Lower lobe of right lung (tissue), 2 donors: ENCODE results near the gene CENPM. TPM values are rescaled to one million over a fixed set of nuclear protein-coding genes. Genes with fewer than 3 reads are reported as not detected.

ENCODE experiments used
- ATAC-seq, 2 donors: fragments of 200-7000 bp; cut with Tn5 transposase; one replicate each; pipeline ENCODE4 v1.9.1; 2020 to 2022; ENCODE audit warnings: mild to moderate bottlenecking in 2 of 2, moderate library complexity in 2 of 2
- DNase-seq: peaks from one replicate; pipeline ENCODE4 v3.0.0-alpha.2; 2020
- H3K27ac ChIP-seq: fragments of 200-600 bp; one replicate; pipeline ENCODE4 v1.8.0; 2022
- H3K27me3 ChIP-seq: fragments of 200-600 bp; one replicate; pipeline ENCODE4 v1.8.0; 2022; ENCODE audit warnings: low read depth
- H3K36me3 ChIP-seq: fragments of 200-600 bp; one replicate; pipeline ENCODE4 v1.8.0; 2022; ENCODE audit warnings: mild to moderate bottlenecking
- H3K4me1 ChIP-seq: fragments of 200-600 bp; one replicate; pipeline ENCODE4 v1.8.0; 2022
- H3K4me3 ChIP-seq: fragments of 200-600 bp; one replicate; pipeline ENCODE4 v1.8.0; 2022; ENCODE audit warnings: mild to moderate bottlenecking
- H3K9me3 ChIP-seq: fragments of 200-600 bp; one replicate; pipeline ENCODE4 v1.8.0; 2022
- CTCF ChIP-seq: fragments of 200-600 bp; IDR thresholded peaks from one replicate; pipeline ENCODE4 v1.8.0; 2022; ENCODE audit warnings: antibody characterized with exemption, mild to moderate bottlenecking
- intact Hi-C: fragments of 100-400 bp; cut with DNase I; formaldehyde crosslinking; loops from one replicate; pipeline ENCODE4 v1.11.0; 2022
- total RNA-seq: library from RNA; stranded (reverse); fragmentation: NEBNext Ultra II Directional; extraction: Animal tissue kit (Norgen Biotek cat#: 25700); gene quantifications from one replicate; pipeline ENCODE4 v1.2.1, GENCODE V29; 2021
- donor health status: DM: no; HTN: yes; CAD: no; lungs with severe emphysema.

The CENPM gene
- total RNA-seq, 1 donor from 2014 or later = 2.3 TPM

GRCh38 chr22:41922328-41922727, 24.6 kb downstream of the CENPM start:
- no peak for ATAC-seq
- H3K36me3 ChIP-seq = no peaks in the 10 kb centered on the region
- no peaks in the 10 kb centered on the region for H3K9me3 ChIP-seq
- no peak overlapping the region for H3K4me3 ChIP-seq
- intact Hi-C loops = no loop called here
- no peak for TF ChIP-seq CTCF
- DNase-seq = no peak
- peaks cover 62% of the 10 kb centered on the region for H3K27me3 ChIP-seq
- peaks cover 38% of the 10 kb centered on the region for H3K4me1 ChIP-seq
- no peak overlapping the region for H3K27ac ChIP-seq

GRCh38 chr22:41920271-41920976, 26.5 kb downstream of the CENPM start:
- ATAC-seq = peak in 1 of 2 donors; percentile 2
- H3K4me3 ChIP-seq = peak overlapping the region; percentile 62
- peaks cover 34% of the 10 kb centered on the region for H3K4me1 ChIP-seq
- H3K27ac ChIP-seq = no peak overlapping the region
- TF ChIP-seq CTCF = no peak
- intact Hi-C loops = no loop called here
- H3K36me3 ChIP-seq = no peaks in the 10 kb centered on the region
- no peak for DNase-seq
- no peaks in the 10 kb centered on the region for H3K9me3 ChIP-seq
- H3K27me3 ChIP-seq = peaks cover 63% of the 10 kb centered on the region

DNA sequence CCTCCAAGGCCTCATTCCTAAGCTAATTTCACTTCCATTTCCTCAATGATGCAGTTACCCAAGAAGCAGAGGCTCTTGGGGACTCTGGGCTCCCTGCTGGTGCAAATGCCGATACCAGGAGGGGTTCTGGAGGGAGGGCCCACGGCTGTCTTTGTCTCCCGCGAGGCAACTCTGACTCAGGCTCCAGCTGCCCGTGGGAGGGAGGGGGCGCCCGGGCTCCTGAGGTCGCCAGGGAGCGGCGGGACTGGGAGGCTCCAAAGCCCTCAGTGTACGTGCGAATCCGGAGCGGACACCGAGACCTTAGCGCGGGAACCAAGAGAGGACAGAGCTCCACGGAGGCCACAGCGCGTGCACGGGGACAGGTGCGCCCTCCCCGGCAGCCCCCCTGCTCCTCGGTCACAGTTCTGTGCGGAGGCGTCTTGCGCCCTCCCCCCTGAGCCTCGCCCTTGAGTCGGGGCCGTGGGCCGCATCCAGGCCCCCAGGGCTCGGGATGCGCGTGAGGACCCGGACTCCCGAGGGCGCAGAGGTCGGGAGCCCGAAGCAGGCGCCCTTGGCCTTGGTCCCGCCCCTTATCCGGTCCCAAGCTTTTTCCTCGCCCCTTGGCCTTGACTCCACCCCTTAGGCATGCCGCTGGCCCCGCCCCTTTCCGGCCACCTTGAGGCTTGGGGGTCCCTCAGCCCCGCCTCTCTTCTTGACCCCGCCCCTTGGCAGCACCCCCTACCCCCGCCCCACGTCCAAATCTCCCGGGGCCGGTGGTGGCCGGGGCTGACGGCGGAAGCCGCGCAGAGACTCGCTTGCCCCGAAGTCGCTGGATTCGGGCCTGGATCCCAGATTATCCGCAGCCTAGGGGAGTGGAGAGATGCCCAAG, 27.4 kb downstream of the CENPM start:
- ATAC-seq = peak; percentile 71 to 74

DNA sequence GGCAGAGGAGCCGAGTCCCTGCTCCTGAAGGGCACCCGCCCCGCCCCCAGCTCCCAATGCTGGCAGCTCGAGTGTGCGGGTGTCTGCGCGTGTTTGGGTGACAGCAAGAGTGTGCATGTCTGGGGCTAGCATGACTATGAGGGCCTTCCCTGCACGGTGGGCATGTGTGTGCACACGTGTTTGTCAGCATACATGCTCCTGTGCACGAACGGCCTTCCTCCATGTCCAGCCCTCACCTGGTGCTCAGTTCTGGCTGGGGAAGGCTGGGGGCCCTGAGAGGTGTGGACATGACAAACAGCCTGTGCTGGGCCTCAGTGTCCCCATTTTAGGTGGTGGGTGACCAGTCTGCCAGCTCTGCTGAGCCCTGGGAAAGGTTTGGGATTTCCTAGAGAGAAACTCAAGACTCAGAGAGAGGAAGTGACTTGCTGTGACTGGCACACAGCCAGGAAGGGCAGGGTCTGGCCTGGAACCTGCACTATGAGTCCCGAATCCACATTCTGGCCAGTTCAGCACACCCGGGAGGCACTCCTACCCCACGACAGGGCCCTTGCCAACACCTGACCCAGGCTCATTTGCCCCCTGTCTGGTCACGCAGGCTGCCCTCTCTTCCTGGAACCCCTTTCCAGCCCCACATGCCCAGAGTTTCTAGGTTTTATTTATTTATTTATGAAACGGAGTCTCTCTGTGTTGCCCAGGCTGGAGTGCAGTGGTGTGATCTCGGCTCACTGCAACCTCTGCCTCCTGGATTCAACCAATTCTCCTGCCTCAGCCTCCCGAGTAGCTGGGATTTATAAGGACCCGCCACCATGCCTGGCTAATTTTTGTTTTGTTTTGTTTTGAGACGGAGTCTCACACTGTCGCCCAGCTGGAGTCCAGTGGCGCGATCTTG, 28.8 kb downstream of the CENPM start:
- H3K4me1 ChIP-seq = peaks cover 40% of the 10 kb centered on the region
- no peak overlapping the region for H3K27ac ChIP-seq
- H3K36me3 ChIP-seq = no peaks in the 10 kb centered on the region
- no peaks in the 10 kb centered on the region for H3K9me3 ChIP-seq
- H3K27me3 ChIP-seq = peaks cover 72% of the 10 kb centered on the region
- DNase-seq (peak; percentile 72), ATAC-seq (peak in 1 of 2 donors; percentile 22)
- no peak for TF ChIP-seq CTCF
- intact Hi-C loops = no loop called here
- H3K4me3 ChIP-seq = no peak overlapping the region

More for the DNA sequence above, 27.4 kb downstream of the CENPM start:
- intact Hi-C loops = no loop called here
- peak overlapping the region; percentile 62 for H3K4me3 ChIP-seq
- H3K36me3 ChIP-seq = no peaks in the 10 kb centered on the region
- TF ChIP-seq CTCF = no peak
- peak; percentile 74 for DNase-seq
- H3K9me3 ChIP-seq = no peaks in the 10 kb centered on the region
- peaks cover 40% of the 10 kb centered on the region for H3K4me1 ChIP-seq
- peaks cover 63% of the 10 kb centered on the region for H3K27me3 ChIP-seq
- H3K27ac ChIP-seq = no peak overlapping the region

- intact Hi-C loops = no loop called here
- H3K36me3 ChIP-seq = no peaks in the 10 kb centered on the region
- ATAC-seq (no peak), DNase-seq (no peak)
- peaks cover 76% of the 10 kb centered on the region for H3K27me3 ChIP-seq
- H3K27ac ChIP-seq = no peak overlapping the region
- peaks cover 40% of the 10 kb centered on the region for H3K4me1 ChIP-seq
- H3K4me3 ChIP-seq = no peak overlapping the region
- TF ChIP-seq CTCF = no peak
- H3K9me3 ChIP-seq = no peaks in the 10 kb centered on the region
Observed at GRCh38 chr22:41917375-41917902, 29.5 kb downstream of the CENPM start.
